HepG2 (cell line): ENCODE data around the gene ADAP2. TPM values are rescaled to one million over a fixed set of nuclear protein-coding genes. Genes with fewer than 3 reads are reported as not detected.

Experiments used
- ATAC-seq: fragments of 200-7000 bp; cut with Tn5 transposase; 3 replicates; pipeline ENCODE4 v1.9.1; 2020; ENCODE audit warnings: mild to moderate bottlenecking, moderate library complexity
- BruUV-seq: library from RNA; stranded (reverse); fragments of 400-500 nt; replicated peaks from 2 replicates; lab custom pipeline; 2021; lab: Mats Ljungman, UMichigan
- CTCF ChIA-PET: fragments of 300-600 bp; formaldehyde crosslinking; extraction: SDS; loops from one replicate; lab custom pipeline; 2021; ENCODE audit warnings: low total read pairs, inconsistent platforms, low intra/inter-chr PET ratio; lab: Yijun Ruan, JAX
- POLR2A ChIA-PET: fragments of 350-600 bp; sonication (Branson Sonifier 250); formaldehyde crosslinking; loops from one replicate; lab custom pipeline; 2020; ENCODE audit warnings: antibody characterized with exemption, inconsistent platforms; lab: Yijun Ruan, JAX
- DNase-seq: peaks from one replicate; pipeline ENCODE4 v3.0.0-alpha.2; 2015; ENCODE audit warnings: low spot score
- FAIRE-seq: peaks from 3 replicates; lab custom pipeline; 2011; peaks lifted over from hg19 to GRCh38; lab: Jason Lieb, UNC
- H2AFZ ChIP-seq: one replicate; pipeline ENCODE4 v1.6.1; 2011; ENCODE audit warnings: low read length, inconsistent platforms
- H3K27ac ChIP-seq: fragments of 300-600 bp; 3 replicates; pipeline ENCODE4 v1.8.0; 2011; ENCODE audit warnings: mixed run types, mild to moderate bottlenecking, mixed read lengths, low read length, inconsistent platforms; ENCODE audit not compliant: insufficient read depth; ENCODE audit errors: extremely low read length
- H3K27me3 ChIP-seq, 2 experiments: fragments of 200-600 bp in 1 of 2; 2 replicates in 1 of 2; 3 replicates in 1 of 2; pipeline versions ENCODE4 v1.6.0 to v1.8.0; 2011; ENCODE audit warnings: low read length in 2 of 2, mild to moderate bottlenecking in 2 of 2, moderate library complexity in 2 of 2, inconsistent platforms in 1 of 2; ENCODE audit not compliant: insufficient read depth in 2 of 2, control insufficient read depth in 1 of 2
- H3K36me3 ChIP-seq, 2 experiments: fragments of 200-600 bp in 1 of 2; replicated peaks in 1 of 2; 2 replicates in 1 of 2; 3 replicates in 1 of 2; pipeline versions ENCODE4 v1.5.1 to v1.8.0; 2011; ENCODE audit warnings: low read length in 2 of 2, inconsistent platforms in 1 of 2; ENCODE audit not compliant: insufficient read depth in 2 of 2, control insufficient read depth in 1 of 2
- H3K4me1 ChIP-seq: 2 replicates; pipeline ENCODE4 v1.5.1; 2012; ENCODE audit warnings: low read length, inconsistent platforms; ENCODE audit not compliant: insufficient read depth
- H3K4me2 ChIP-seq: 2 replicates; pipeline ENCODE4 v1.6.0; 2011; ENCODE audit warnings: low read depth, low read length, inconsistent platforms
- H3K4me3 ChIP-seq, 3 experiments: fragments of 200-600 bp in 1 of 3; sonication (generic), shearing (Covaris generic) in 1 of 3; replicated peaks in 1 of 3; 2 replicates each; pipeline ENCODE4 v1.5.1; 2011 to 2016; ENCODE audit warnings: low read length in 3 of 3, inconsistent platforms in 2 of 3, low read depth in 2 of 3, mild to moderate bottlenecking in 2 of 3, control low read depth in 1 of 3, mixed read lengths in 1 of 3; ENCODE audit not compliant: insufficient read depth in 1 of 3
- H3K79me2 ChIP-seq: one replicate; pipeline ENCODE4 v1.6.1; 2011; ENCODE audit warnings: low read length, inconsistent platforms; ENCODE audit not compliant: insufficient read depth
- H3K9ac ChIP-seq: 2 replicates; pipeline ENCODE4 v1.6.0; 2011; ENCODE audit warnings: mild to moderate bottlenecking, low read depth, low read length, inconsistent platforms; ENCODE audit not compliant: insufficient read depth
- H3K9me3 ChIP-seq: 2 replicates; pipeline ENCODE4 v1.5.1; 2012; ENCODE audit warnings: mild to moderate bottlenecking, low read length
- H4K20me1 ChIP-seq: 2 replicates; pipeline ENCODE4 v1.6.0; 2011; ENCODE audit warnings: inconsistent platforms, mild to moderate bottlenecking, low read length, moderate library complexity; ENCODE audit not compliant: insufficient read depth
- DMTF1 ChIP-seq: sonication (generic); formaldehyde crosslinking; IDR thresholded peaks from 2 replicates; pipeline ENCODE4 v1.4.0; 2020; ENCODE audit warnings: mild to moderate bottlenecking, missing genetic modification reagents
- DR1 ChIP-seq: sonication (generic); formaldehyde crosslinking; IDR thresholded peaks from 2 replicates; pipeline ENCODE4 v1.8.0; 2021; ENCODE audit warnings: mild to moderate bottlenecking, missing genetic modification reagents, inconsistent platforms
- GZF1 ChIP-seq: sonication (generic); formaldehyde crosslinking; IDR thresholded peaks from 2 replicates; pipeline ENCODE4 v1.5.1; 2020; ENCODE audit warnings: mild to moderate bottlenecking, missing genetic modification reagents
- MAFF ChIP-seq: IDR thresholded peaks from 2 replicates; pipeline ENCODE4 v1.6.1; 2011; ENCODE audit warnings: low read depth, low read length, improper control_type of control experiment
- MLLT10 ChIP-seq: sonication (generic); formaldehyde crosslinking; IDR thresholded peaks from 2 replicates; pipeline ENCODE4 v1.4.0; 2020; ENCODE audit warnings: missing genetic modification reagents
- NFKB2 ChIP-seq: sonication (generic); formaldehyde crosslinking; IDR thresholded peaks from 2 replicates; pipeline ENCODE4 v1.4.0; 2020; ENCODE audit warnings: missing genetic modification reagents, borderline replicate concordance
- PAF1 ChIP-seq: IDR thresholded peaks from 2 replicates; pipeline ENCODE4 v1.6.1; 2016; ENCODE audit warnings: missing genetic modification reagents, missing compliant biosample characterization
- RBM22 ChIP-seq: fragments of 200-400 bp; formaldehyde crosslinking; optimal IDR thresholded peaks from 2 replicates; pipeline ENCODE3; 2017; ENCODE audit warnings: mild to moderate bottlenecking, low read length, moderate library complexity
- SKI ChIP-seq: fragments of 450-650 bp; IDR thresholded peaks from one replicate; pipeline ENCODE4 v1.6.1; 2018; ENCODE audit warnings: mild to moderate bottlenecking; ENCODE audit not compliant: partially characterized antibody
- SP140L ChIP-seq: sonication (generic); formaldehyde crosslinking; IDR thresholded peaks from 2 replicates; pipeline ENCODE4 v1.4.0; 2020; ENCODE audit warnings: missing genetic modification reagents, borderline replicate concordance
- ZBTB1 ChIP-seq: sonication (generic); formaldehyde crosslinking; IDR thresholded peaks from 2 replicates; pipeline ENCODE4 v1.4.0; 2020; ENCODE audit warnings: missing genetic modification reagents, borderline replicate concordance
- ZNF207 ChIP-seq: fragments of 450-650 bp; IDR thresholded peaks from 2 replicates; pipeline ENCODE4 v1.6.1; 2016; ENCODE audit warnings: antibody characterized with exemption, borderline replicate concordance
- ZNF33B ChIP-seq: sonication (generic); formaldehyde crosslinking; IDR thresholded peaks from 2 replicates; pipeline ENCODE4 v1.5.1; 2020; ENCODE audit warnings: mild to moderate bottlenecking, missing genetic modification reagents
- ZNF709 ChIP-seq: sonication (generic); formaldehyde crosslinking; IDR thresholded peaks from 2 replicates; pipeline ENCODE4 v1.5.0; 2020; ENCODE audit warnings: mild to moderate bottlenecking, missing genetic modification reagents
- ZNF768 ChIP-seq: sonication (generic); formaldehyde crosslinking; IDR thresholded peaks from 2 replicates; pipeline ENCODE4 v1.4.0; 2020; ENCODE audit warnings: missing genetic modification reagents
- WGBS: methylation state at CpG from one replicate; pipeline ENCODE4 v1.1.6; 2017; ENCODE audit warnings: low lambda C conversion rate; 5-methylcytosine and 5-hydroxymethylcytosine counted together
- in situ Hi-C: cut with HindIII; loops from 2 replicates; pipeline ENCODE4 v1.10.0; 2017; ENCODE audit warnings: low pct_unique_long_range_greater_than_20kb; ENCODE audit not compliant: extremely low pct_ligation_motif_present
- intact Hi-C: fragments of 100-400 bp; cut with micrococcal nuclease; formaldehyde crosslinking; loops from one replicate; pipeline ENCODE4 v1.10.0; 2022; ENCODE audit not compliant: unreplicated experiment
- polyA plus RNA-seq, 8 experiments: library from polyadenylated mRNA; depleted of rRNA in 3 of 8; stranded (reverse) in 7 of 8; unstranded in 1 of 8; fragments of >200 nt; fragmentation: Illumina TruSeq in 4 of 8; extraction: Trizol in 4 of 8; gene quantifications; 2 replicates each; pipeline versions ENCODE4 v1.2.1 to v1.2.3, GENCODE V29; 2011 to 2016; ENCODE audit warnings: low read depth in 4 of 8, missing spikeins in 1 of 8, mixed read lengths in 1 of 8; ENCODE audit not compliant: insufficient read depth in 1 of 8
- total RNA-seq, 5 experiments: library from RNA; depleted of rRNA; stranded (reverse); fragments of >200 nt; fragmentation: Illumina TruSeq; extraction: Trizol; gene quantifications; 2 replicates each; pipeline ENCODE4 v1.2.3, GENCODE V29; 2016; ENCODE audit warnings: low read depth in 1 of 5
- TF ChIP-seq, protein P1 (sequence below): sonication (generic); formaldehyde crosslinking; IDR thresholded peaks from 2 replicates; pipeline ENCODE4 v1.5.0; 2020; ENCODE audit warnings: missing genetic modification reagents
- TF ChIP-seq, protein P2 (sequence below): sonication (generic); formaldehyde crosslinking; IDR thresholded peaks from 2 replicates; pipeline ENCODE4 v1.5.0; 2020; ENCODE audit warnings: missing genetic modification reagents, mild to moderate bottlenecking, borderline replicate concordance
- TF ChIP-seq, protein P3 (sequence below): sonication (generic); formaldehyde crosslinking; IDR thresholded peaks from 2 replicates; pipeline ENCODE4 v1.4.0; 2020; ENCODE audit warnings: missing genetic modification reagents

The ADAP2 gene
- total and polyA plus RNA-seq, 2 of the 13 experiments (the other 11 are each of a cell fraction or from before 2014, with no cell fraction given): 0.51 to 0.70 TPM

GRCh38 chr17:31003225-31003866 is 81.6 kb downstream of the ADAP2 start:
- H3K27ac ChIP-seq: no peak overlapping the region
- intact Hi-C loops (no loop called here), in situ Hi-C loops (no loop called here)
- no peak overlapping the region for H3K4me2 ChIP-seq
- FAIRE-seq (no peak), ATAC-seq (no peak), DNase-seq (no peak)
- H3K36me3 ChIP-seq: no peaks in the 10 kb centered on the region
- ChIA-PET CTCF (no interaction called here), POLR2A (no interaction called here)
- no peaks in the 10 kb centered on the region for H3K9me3 ChIP-seq
- no TSS peak for BruUV-seq
- peaks cover 0 to 9% of the 10 kb centered on the region in 2 experiments; a peak in 3 of 5 replicates for H3K27me3 ChIP-seq
- no peak for TF ChIP-seq PAF1 (CRISPR knock-in tag)
- TF ChIP-seq ZBTB1 (CRISPR knock-in tag): no peak
- no peak for TF ChIP-seq ZNF33B (CRISPR knock-in tag)
- no peak for TF ChIP-seq DMTF1 (CRISPR knock-in tag)
- TF ChIP-seq MAFF: no peak
- TF ChIP-seq DR1 (CRISPR knock-in tag): no peak
- TF ChIP-seq NFKB2 (CRISPR knock-in tag): no peak
- TF ChIP-seq, protein P1, sequence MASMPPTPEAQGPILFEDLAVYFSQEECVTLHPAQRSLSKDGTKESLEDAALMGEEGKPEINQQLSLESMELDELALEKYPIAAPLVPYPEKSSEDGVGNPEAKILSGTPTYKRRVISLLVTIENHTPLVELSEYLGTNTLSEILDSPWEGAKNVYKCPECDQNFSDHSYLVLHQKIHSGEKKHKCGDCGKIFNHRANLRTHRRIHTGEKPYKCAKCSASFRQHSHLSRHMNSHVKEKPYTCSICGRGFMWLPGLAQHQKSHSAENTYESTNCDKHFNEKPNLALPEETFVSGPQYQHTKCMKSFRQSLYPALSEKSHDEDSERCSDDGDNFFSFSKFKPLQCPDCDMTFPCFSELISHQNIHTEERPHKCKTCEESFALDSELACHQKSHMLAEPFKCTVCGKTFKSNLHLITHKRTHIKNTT: no peak
- no peak for TF ChIP-seq MLLT10
- TF ChIP-seq GZF1: no peak
- no peak for TF ChIP-seq ZNF207
- TF ChIP-seq ZNF768 (CRISPR knock-in tag): no peak
- TF ChIP-seq, protein P2, sequence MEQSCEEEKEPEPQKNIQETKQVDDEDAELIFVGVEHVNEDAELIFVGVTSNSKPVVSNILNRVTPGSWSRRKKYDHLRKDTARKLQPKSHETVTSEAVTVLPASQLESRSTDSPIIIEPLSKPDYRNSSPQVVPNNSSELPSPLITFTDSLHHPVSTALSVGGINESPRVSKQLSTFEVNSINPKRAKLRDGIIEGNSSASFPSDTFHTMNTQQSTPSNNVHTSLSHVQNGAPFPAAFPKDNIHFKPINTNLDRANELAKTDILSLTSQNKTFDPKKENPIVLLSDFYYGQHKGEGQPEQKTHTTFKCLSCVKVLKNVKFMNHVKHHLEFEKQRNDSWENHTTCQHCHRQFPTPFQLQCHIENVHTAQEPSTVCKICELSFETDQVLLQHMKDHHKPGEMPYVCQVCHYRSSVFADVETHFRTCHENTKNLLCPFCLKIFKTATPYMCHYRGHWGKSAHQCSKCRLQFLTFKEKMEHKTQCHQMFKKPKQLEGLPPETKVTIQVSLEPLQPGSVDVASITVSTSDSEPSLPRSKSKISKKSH (CRISPR knock-in tag): no peak
- TF ChIP-seq RBM22: no peak
- no peak for TF ChIP-seq SP140L (CRISPR knock-in tag)
- no peak for TF ChIP-seq ZNF709 (CRISPR knock-in tag)
- TF ChIP-seq, protein P3, sequence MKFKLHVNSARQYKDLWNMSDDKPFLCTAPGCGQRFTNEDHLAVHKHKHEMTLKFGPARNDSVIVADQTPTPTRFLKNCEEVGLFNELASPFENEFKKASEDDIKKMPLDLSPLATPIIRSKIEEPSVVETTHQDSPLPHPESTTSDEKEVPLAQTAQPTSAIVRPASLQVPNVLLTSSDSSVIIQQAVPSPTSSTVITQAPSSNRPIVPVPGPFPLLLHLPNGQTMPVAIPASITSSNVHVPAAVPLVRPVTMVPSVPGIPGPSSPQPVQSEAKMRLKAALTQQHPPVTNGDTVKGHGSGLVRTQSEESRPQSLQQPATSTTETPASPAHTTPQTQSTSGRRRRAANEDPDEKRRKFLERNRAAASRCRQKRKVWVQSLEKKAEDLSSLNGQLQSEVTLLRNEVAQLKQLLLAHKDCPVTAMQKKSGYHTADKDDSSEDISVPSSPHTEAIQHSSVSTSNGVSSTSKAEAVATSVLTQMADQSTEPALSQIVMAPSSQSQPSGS (CRISPR knock-in tag): no peak
- TF ChIP-seq SKI: no peak
- no peaks in the 10 kb centered on the region for H4K20me1 ChIP-seq
- H3K9ac ChIP-seq: no peak overlapping the region
- no peak overlapping the region for H3K4me3 ChIP-seq
- 75% methylated on average over 5 of the region's 5 CpGs for WGBS
- no peaks in the 10 kb centered on the region for H3K79me2 ChIP-seq
- H2AFZ ChIP-seq: no peak overlapping the region
- H3K4me1 ChIP-seq: peaks cover 6% of the 10 kb centered on the region; the same call in 1 of the 2 replicates
